Stimulated activated naive CD8-positive, alpha-beta T cell treated with anti-CD3 and anti-CD28 coated beads, Interleukin-15, Interleukin-2, amounts not matched to agents 100 ng/mL and 50 ng/mL, for 24 hours (primary cell): Measurements from ENCODE around the gene ENTPD6.

Experiments used
- H3K27ac Mint-ChIP-seq: one replicate; pipeline ENCODE4 v1.8.0; 2021; ENCODE audit warnings: mild to moderate bottlenecking, mixed read lengths
- H3K27me3 Mint-ChIP-seq: one replicate; pipeline ENCODE4 v1.8.0; 2021; ENCODE audit warnings: mixed read lengths
- H3K36me3 Mint-ChIP-seq: one replicate; pipeline ENCODE4 v1.8.0; 2021; ENCODE audit warnings: low read depth, mixed read lengths
- H3K4me1 Mint-ChIP-seq: one replicate; pipeline ENCODE4 v1.8.0; 2021; ENCODE audit warnings: low read depth, mixed read lengths
- H3K4me3 Mint-ChIP-seq: one replicate; pipeline ENCODE4 v1.8.0; 2021; ENCODE audit warnings: mild to moderate bottlenecking, mixed read lengths
- H3K9me3 Mint-ChIP-seq: one replicate; pipeline ENCODE4 v1.8.0; 2021; ENCODE audit warnings: mixed read lengths

The ENTPD6 gene

DNA sequence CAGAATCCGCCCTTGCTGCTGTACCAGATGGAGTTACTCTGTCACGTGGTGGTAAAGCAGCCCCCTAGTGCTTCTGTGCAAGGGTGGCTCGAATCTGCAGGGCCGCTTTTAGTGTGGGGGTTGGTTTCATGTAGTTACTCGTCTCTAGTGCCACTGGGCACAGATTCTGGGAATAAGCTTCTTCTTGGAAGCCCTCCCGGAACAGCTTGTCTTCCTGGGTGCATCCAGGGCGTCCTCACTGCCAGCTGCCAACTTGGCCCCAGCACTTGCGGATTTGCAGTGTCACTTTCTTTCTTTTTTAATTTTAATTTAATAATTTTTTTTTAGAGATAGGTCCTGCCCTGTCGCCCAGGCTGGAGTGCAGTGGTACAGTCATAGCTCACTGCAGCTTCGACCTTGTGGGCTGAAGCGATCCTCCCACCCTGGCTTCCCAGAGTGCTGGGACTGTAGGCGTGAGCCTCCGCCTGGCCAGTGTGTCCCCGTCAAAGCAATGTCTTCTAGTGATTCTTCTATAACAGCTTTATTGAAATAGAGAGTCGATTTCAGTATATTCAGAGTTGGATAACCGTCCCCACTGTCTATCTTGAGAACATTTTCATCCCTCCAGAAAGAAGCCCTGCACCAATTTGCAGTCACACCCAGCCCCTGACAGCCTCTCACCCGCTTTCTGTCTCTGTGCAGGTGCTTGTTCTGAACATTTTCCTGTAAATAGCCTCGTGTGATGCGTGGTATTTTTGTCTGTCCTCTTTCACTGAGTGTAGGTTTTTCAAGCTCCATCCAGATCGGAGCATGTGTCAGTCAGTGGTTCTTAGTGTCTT lies 78.2 kb downstream of the ENTPD6 start:
- no peaks in the 10 kb centered on the region for H3K9me3 Mint-ChIP-seq
- no peak overlapping the region for H3K27ac Mint-ChIP-seq
- H3K36me3 Mint-ChIP-seq, result peaks cover 40% of the 10 kb centered on the region
- no peaks in the 10 kb centered on the region for H3K27me3 Mint-ChIP-seq
- no peaks in the 10 kb centered on the region for H3K4me1 Mint-ChIP-seq
- no peak overlapping the region for H3K4me3 Mint-ChIP-seq

GRCh38 chr20:25274481-25274880 lies 79.0 kb downstream of the ENTPD6 start:
- H3K27ac Mint-ChIP-seq, result no peak overlapping the region
- no peaks in the 10 kb centered on the region for H3K9me3 Mint-ChIP-seq
- peaks cover 34% of the 10 kb centered on the region for H3K36me3 Mint-ChIP-seq
- no peak overlapping the region for H3K4me3 Mint-ChIP-seq
- H3K4me1 Mint-ChIP-seq, result no peaks in the 10 kb centered on the region
- H3K27me3 Mint-ChIP-seq, result no peaks in the 10 kb centered on the region

DNA sequence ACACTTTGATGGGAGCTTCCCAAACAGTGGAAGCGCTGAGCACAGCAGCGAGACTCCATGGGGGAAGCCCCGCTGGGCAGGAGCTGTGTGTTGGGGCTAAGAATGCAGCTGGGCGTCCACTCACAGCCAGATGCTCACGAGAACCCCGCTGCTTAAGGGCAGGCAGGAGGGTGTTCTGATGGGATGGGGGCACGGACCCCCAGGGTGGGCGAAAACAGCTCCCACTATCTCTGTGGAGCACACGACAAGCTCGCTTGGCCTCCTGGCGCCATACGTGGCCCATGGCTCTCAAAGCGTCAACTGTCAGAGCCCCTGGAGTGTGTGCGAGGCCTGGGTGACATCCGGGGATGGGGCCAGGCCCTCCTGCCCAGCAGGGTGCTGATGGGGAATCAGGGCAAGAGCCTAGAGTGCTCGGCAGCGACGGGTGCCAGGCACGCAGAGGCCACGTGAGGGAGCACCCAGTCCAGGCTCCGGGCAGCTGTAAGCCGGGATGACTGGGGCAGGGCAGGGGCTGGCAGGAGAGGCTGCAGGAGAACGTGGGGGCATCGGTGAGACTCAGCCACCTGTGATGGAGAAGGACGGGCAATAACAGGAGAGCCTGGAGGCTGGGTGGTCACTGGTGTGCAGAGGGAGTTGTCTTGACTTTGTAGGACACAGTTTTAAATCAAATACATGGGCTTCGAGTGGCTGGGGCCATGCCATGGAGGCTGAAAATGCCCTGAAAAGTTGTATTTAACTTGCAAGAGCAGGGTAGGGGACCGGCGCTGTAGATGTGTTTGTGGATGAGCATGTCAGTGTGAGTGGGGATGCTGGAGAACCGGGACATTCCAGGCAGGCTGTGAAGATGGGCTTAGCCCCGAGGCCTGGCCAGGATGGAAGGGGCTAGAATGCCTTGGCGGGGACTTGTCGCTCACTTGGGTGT lies 79.6 kb downstream of the ENTPD6 start:
- H3K36me3 Mint-ChIP-seq, result peaks cover 29% of the 10 kb centered on the region

DNA sequence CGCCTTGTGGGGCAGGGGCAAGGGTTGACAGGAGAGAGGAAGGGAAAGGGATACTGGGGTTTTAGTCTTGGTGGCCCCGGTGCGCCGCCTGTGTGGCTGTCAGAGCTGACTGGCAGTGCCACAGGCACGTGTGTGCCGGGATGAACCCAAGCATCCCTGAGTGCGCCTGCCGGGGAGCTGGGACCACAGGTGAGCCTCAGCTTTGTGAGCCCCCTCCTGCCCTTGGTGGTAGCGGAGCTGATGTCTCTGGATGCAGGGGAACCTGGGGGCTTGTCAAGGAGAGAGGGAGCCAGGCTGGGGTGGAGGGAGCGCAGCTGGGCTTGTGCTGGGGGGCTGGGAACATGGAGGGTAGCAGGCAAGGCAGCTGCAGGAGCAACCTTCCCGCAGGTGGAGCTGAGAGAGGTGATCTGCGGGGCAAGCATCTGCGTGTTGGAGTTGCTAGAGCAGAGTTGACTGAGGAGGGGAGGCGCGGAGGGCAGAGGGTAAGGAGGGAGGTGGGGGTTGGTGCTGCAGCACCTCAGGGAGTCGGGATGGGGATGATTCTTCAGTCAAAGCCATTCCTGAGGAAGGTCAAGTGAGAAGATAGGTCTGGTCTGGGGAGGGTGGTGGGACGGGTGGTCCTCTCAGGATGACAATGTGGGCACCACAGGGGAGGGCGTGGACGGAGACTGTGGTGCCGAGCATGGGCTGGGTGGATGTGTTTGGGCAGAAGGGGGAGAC lies 80.5 kb downstream of the ENTPD6 start:
- H3K4me3 Mint-ChIP-seq, result no peak overlapping the region
- no peaks in the 10 kb centered on the region for H3K4me1 Mint-ChIP-seq
- peak overlapping the region; percentile 31 for H3K27ac Mint-ChIP-seq
- no peaks in the 10 kb centered on the region for H3K9me3 Mint-ChIP-seq
- H3K27me3 Mint-ChIP-seq, result no peaks in the 10 kb centered on the region
- peaks cover 26% of the 10 kb centered on the region for H3K36me3 Mint-ChIP-seq

More for the DNA sequence above, 79.6 kb downstream of the ENTPD6 start:
- Mint-ChIP-seq H3K27ac (peak overlapping the region; percentile 31), H3K4me1 (no peaks in the 10 kb centered on the region), H3K27me3 (no peaks in the 10 kb centered on the region), H3K9me3 (no peaks in the 10 kb centered on the region), H3K4me3 (no peak overlapping the region)
